NCI-H1105 treated with DMSO at 0.1 percent for 48 hours (cell line): Measurements from ENCODE around the gene STK31.
"Not testable (repeated sequence)": the region's sequence is repeated elsewhere in the genome, so short reads cannot be mapped to it uniquely, and the experiment has no call there.

ENCODE experiments used
- DNase-seq: peaks from one replicate; lab custom pipeline; 2025; lab: John Stamatoyannopoulos, UW

Gene STK31

DNA sequence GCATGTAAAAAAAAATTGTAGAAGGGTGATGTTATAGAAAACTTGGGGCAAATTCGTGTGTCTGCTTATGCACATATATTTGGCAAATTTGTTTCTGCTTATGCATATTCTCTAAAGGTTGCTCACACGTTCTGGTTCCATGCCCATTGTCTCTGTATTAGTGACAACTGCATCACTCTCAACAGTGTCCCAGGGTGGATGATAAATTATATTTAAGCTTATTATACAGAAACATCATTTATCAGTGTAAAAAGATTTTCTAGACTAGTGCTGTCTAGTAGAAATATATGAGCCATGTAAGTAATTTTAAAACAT, 4.1 kb downstream of the STK31 start:
- DNase-seq, result no peak

- DNase-seq, result no peak
Observed at GRCh38 chr7:23714579-23714978, 4.6 kb downstream of the STK31 start.

DNA sequence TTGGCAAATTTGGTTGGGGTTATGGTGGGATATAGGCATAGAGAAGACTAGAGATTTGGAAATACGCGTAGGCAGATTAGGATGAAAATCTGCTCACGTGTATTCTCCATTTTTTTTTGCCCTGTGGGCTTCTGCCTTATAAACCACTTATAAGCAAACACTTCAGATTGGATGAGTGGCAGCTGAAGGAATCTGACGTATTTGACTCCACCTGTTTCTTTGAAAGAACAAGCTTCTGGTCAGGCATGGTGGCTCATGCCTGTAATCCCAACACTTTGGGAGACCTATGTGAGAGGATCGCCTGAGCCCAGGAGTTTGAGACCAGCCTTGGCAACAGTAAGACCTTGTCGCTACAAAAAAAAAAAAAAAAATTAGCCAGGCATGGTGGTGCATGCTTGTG, 5.1 kb downstream of the STK31 start:
- no peak for DNase-seq

DNA sequence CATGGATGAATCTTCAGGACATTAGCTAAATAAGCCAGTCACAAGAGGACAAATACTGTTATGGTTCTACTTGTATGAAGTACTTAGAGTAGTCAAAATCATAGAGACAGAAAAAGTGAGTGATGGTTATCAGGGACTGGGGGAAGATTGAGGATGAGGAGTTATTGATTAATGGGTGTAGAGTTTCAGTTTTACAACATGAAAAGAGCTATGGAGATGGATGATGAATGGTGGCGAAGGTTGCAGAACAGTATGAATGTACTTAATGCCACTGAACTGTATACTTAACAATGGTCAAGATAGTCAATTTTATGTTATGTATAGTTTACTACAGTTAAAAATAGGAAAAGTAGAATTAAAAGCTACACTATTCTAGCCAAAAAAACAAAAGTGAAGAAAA, 7.8 kb downstream of the STK31 start:
- DNase-seq, result no peak

DNA sequence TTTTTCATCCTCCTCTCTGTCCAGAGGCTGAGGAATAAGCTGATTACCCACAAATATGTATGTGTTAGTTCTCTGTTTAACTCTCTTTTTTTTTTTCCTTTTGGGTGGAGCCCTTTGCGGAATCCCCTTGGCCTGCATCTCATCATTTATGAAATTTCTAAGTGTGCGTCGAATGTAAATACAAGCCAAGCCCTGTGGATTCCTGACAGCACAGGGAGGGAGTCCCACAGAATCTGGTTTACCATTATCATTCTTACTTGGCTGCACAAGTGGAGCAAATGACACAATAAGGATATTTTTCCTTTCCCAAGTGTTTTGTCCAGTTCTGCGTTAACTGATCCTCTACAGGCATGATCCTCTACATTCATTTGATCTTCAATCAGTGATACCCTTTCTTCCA, 11.4 kb downstream of the STK31 start:
- DNase-seq, result no peak

- DNase-seq, result not testable (repeated sequence)
Observed at GRCh38 chr7:23722587-23723216, 12.7 kb downstream of the STK31 start.

GRCh38 chr7:23724113-23724512, 14.1 kb downstream of the STK31 start:
- DNase-seq, result not testable (repeated sequence)

DNA sequence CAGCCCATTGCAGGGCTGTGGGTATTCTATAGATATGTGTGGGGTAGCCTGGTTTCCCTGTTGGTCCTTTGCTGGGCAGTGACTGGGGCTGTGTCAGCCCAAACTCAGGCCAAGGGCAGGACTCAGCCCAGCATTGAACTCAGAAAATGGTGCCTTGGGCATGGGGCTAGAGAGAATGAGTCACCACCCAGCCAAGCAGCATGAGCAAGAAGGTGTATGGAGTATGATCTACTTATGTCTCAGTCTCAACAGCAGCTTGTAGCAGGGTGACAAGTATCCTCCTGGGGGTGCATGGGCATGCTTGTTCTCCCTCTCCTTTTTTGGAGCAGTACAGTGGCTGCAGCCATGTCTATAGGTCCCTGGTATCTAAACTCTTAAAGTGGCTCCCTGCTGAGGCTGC, 32.0 kb downstream of the STK31 start:
- DNase-seq, result no peak

GRCh38 chr7:23743226-23743625, 33.2 kb downstream of the STK31 start:
- no peak for DNase-seq

DNA sequence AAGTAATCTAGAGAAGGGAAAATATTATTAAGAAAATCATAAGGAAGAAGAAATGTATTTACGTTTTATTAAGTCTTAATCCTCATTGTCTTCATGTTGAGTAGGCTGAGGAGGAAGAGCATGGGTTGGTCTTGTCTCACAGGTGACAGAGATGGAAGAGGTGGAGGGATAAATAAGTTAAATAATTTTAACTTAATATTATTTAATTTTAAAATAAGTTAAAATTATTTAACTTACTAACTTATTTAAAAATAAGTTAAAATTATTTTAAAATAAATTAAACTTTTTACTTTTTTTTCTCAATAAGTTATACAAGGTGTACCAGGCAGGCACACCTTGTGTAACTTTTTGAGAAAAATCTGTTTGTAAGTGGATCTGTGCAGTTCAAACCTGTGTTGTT, 36.6 kb downstream of the STK31 start:
- no peak for DNase-seq

DNA sequence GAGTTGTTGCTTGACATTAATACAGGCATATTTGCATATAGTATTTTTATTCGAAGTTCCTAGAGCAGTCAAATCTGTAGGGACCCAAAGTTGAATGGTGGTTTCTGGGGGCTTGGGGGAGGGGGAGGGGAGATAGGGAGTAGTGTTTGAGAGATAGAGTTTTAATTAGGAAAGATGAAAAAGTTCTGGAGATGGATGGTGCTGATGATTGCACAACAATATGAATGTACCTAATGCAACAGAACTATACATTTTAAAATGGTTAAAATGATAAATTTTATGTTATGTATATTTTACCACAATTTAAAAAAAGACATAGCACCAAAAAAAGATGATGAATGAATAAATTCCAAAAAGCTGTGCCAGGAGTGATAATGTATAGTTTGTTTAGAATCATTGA, 41.8 kb downstream of the STK31 start:
- no peak for DNase-seq

GRCh38 chr7:23758839-23759238, 48.8 kb downstream of the STK31 start:
- DNase-seq, result not testable (repeated sequence)

DNA sequence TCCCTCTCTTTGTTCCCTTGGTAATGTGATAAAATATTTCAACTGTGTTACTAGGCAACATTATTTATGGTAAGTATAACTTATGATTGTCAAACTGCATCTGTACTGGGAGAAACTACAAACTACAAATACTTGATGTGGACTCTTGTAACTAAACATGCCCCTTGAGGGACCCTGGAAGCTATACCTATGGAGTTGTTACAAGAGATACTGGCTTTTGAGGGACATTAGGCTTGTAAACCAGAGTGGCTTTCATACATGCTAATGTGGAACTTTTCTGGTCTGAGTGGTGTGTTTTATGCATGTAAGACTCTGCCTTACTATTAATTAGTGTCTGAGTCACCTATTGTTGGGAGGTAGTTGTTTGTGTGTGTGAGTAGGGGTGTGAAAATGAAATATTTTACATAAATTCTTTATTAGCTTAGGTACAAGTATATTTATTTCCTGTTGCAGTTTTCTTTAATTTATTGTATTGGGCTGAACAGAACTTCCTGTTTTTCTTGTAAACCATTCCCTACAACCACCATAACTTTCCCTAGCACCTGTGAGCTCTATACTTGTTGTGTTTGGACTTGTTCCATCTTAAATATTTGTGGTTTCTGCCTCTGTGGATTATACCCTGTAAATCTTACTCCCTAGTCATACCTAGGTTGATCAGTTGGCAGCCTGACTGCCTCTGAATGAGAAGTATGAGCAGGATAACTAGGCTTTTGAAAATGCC, 49.8 kb downstream of the STK31 start:
- DNase-seq, result peak; percentile 86

- no peak for DNase-seq
Observed at GRCh38 chr7:23765943-23766342, 55.9 kb downstream of the STK31 start.

DNA sequence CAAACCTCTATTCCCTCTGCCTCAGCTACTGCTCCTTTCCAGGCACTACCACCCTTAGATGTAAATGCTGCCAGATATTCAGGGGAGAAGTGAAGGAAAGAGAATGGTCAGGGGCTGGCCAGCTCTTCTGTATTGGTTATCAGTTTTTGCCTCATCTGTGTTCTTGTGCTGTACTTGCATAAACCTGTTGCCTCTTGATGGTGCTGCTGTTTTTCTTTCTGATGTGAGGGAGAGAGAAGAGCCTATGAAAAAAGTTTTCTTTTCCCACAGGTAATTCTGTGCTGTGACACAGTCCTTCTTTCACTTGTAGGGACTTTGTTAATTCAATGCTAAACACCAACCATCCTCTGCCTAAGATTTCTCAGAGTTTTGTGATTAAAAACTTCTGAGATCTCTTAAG, 57.5 kb downstream of the STK31 start:
- DNase-seq, result no peak

DNA sequence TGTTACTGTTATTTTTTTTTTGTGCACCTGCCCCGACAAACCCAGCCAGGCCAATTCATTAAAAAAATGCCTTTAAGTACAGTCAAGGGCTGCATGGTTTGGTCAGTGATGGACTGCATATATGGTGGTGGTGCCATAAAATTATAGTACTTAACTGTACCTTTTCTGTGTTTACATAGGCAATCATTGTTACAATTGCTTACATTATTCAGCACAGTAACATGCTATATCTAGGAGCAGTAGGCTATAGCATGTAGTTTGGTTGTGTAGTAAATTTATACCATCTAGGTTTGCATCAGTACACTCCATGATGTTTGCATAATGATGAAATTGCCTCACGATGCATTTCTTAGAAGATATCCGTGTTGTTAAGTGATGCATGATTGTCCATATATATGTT, 58.0 kb downstream of the STK31 start:
- DNase-seq, result no peak

- DNase-seq, result not testable (repeated sequence)
Observed at GRCh38 chr7:23779185-23779800, 69.3 kb downstream of the STK31 start.

DNA sequence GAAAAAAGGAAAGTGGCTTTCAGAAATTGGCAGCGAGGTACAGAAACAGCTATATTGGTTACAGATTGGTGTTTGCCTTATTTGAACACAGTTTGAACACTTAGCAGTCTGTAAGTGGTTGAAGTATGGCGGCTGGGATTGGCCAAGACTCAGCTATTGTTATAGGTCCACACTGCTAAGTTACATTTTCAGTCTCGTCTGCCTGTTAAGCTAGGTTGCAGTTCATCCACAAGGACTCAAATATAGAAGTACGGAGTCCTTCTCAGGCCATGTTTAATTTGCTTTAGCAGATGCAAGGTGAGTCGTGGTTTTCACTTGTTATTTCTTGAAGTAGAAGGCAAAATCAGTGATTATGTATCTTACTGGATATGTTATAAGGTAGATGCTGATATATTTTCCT, 73.1 kb downstream of the STK31 start:
- no peak for DNase-seq

DNA sequence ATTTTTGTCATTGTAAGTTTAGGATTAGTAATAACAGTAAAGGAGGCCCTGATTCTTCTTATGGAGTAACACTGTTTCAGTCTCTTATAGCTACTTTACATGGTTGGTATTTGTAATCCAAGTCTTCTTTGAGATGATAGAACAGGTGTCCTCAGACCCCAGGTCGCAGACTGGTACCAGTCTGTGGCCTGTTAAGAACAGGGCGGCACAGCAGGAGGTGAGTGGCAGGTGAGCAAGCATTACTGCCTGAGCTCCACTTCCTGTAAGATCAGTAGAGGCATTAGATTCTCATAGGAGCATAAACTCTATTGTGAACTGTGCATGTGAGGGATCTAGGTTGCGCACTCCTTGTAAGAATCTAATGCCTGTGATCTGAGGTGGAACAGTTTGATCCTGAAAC, 77.3 kb downstream of the STK31 start:
- no peak for DNase-seq

- no peak for DNase-seq
Observed at GRCh38 chr7:23788843-23789242, 78.8 kb downstream of the STK31 start.

GRCh38 chr7:23791721-23792120, 81.7 kb downstream of the STK31 start:
- no peak for DNase-seq

- no peak for DNase-seq
Observed at GRCh38 chr7:23802720-23803397, 92.8 kb downstream of the STK31 start.

- DNase-seq, result no peak
Observed at GRCh38 chr7:23804707-23805106, 94.7 kb downstream of the STK31 start.
